Mesothelial cell of epicardium (in vitro differentiated cells): ENCODE data around the gene TRNP1. TPM values are rescaled to one million over a fixed set of nuclear protein-coding genes. Genes with fewer than 3 reads are reported as not detected.

ENCODE experiments used
- DNase-seq, 2 experiments: peaks; one replicate each; pipeline ENCODE4 v3.0.0; 2021; ENCODE audit warnings: low spot score in 2 of 2; ENCODE audit not compliant: unreplicated experiment in 2 of 2
- H3K27ac Mint-ChIP-seq: 2 replicates; pipeline ENCODE4 v1.8.0; 2021; ENCODE audit warnings: mixed read lengths
- H3K27me3 Mint-ChIP-seq: 2 replicates; pipeline ENCODE4 v1.8.0; 2021; ENCODE audit warnings: low read depth, mixed read lengths
- H3K36me3 Mint-ChIP-seq: 2 replicates; pipeline ENCODE4 v1.8.0; 2021; ENCODE audit warnings: mixed read lengths
- H3K4me1 Mint-ChIP-seq: 2 replicates; pipeline ENCODE4 v1.8.0; 2021; ENCODE audit warnings: mixed read lengths
- H3K4me3 Mint-ChIP-seq: 2 replicates; pipeline ENCODE4 v1.8.0; 2021; ENCODE audit warnings: mild to moderate bottlenecking, moderate library complexity, mixed read lengths
- H3K9me3 Mint-ChIP-seq: 2 replicates; pipeline ENCODE4 v1.8.0; 2021; ENCODE audit warnings: mixed read lengths
- CTCF ChIP-seq: fragments of 200-600 bp; sonication (generic); IDR thresholded peaks from one replicate; pipeline ENCODE4 v1.5.0; 2021; ENCODE audit warnings: antibody characterized with exemption; ENCODE audit not compliant: unreplicated experiment
- total RNA-seq: library from RNA; stranded (reverse); gene quantifications from 3 replicates; pipeline ENCODE4 v1.2.1, GENCODE V29; 2021

TRNP1 gene
- total RNA-seq, 1 donor from 2014 or later, result 29.3 TPM

GRCh38 chr1:27018316-27018715, 24.8 kb downstream of the TRNP1 start:
- H3K4me1 Mint-ChIP-seq, result peaks cover 13% of the 10 kb centered on the region
- DNase-seq, result no peak
- no peak overlapping the region for H3K27ac Mint-ChIP-seq

GRCh38 chr1:27021354-27022031, 28.0 kb downstream of the TRNP1 start:
- Mint-ChIP-seq H3K27me3 (no peaks in the 10 kb centered on the region), H3K9me3 (no peaks in the 10 kb centered on the region), H3K4me1 (peaks cover 13% of the 10 kb centered on the region), H3K27ac (peak overlapping the region; percentile 70), H3K4me3 (no peak overlapping the region), H3K36me3 (no peaks in the 10 kb centered on the region)
- TF ChIP-seq CTCF, result no peak
- no peak for DNase-seq

More at GRCh38 chr1:27018316-27018715, 24.8 kb downstream of the TRNP1 start:
- Mint-ChIP-seq H3K27me3 (no peaks in the 10 kb centered on the region), H3K36me3 (no peaks in the 10 kb centered on the region), H3K9me3 (no peaks in the 10 kb centered on the region), H3K4me3 (no peak overlapping the region)
- TF ChIP-seq CTCF, result no peak

GRCh38 chr1:27025718-27026117, 32.2 kb downstream of the TRNP1 start:
- Mint-ChIP-seq H3K27ac (no peak overlapping the region), H3K9me3 (no peaks in the 10 kb centered on the region), H3K4me3 (no peak overlapping the region), H3K4me1 (peaks cover 22% of the 10 kb centered on the region), H3K36me3 (no peaks in the 10 kb centered on the region), H3K27me3 (no peaks in the 10 kb centered on the region)
- no peak for DNase-seq
- TF ChIP-seq CTCF, result no peak

- H3K27me3 Mint-ChIP-seq, result no peaks in the 10 kb centered on the region
- H3K27ac Mint-ChIP-seq, result peak overlapping the region; percentile 59
- TF ChIP-seq CTCF, result no peak
- no peaks in the 10 kb centered on the region for H3K9me3 Mint-ChIP-seq
- no peak overlapping the region for H3K4me3 Mint-ChIP-seq
- H3K4me1 Mint-ChIP-seq, result peaks cover 15% of the 10 kb centered on the region
- H3K36me3 Mint-ChIP-seq, result no peaks in the 10 kb centered on the region
- DNase-seq, result no peak
These were observed 33.4 kb downstream of the TRNP1 start for GRCh38 chr1:27026621-27027574.

GRCh38 chr1:27027575-27028250, 34.2 kb downstream of the TRNP1 start:
- H3K27ac Mint-ChIP-seq, result peak overlapping the region; percentile 59
- H3K27me3 Mint-ChIP-seq, result no peaks in the 10 kb centered on the region
- H3K9me3 Mint-ChIP-seq, result no peaks in the 10 kb centered on the region
- H3K4me1 Mint-ChIP-seq, result peaks cover 13% of the 10 kb centered on the region
- no peaks in the 10 kb centered on the region for H3K36me3 Mint-ChIP-seq
- no peak overlapping the region for H3K4me3 Mint-ChIP-seq
- TF ChIP-seq CTCF, result no peak
- DNase-seq, result no peak
